Measurements from ENCODE around the gene PPP2R3B.

The PPP2R3B gene

GRCh38 chrX:338281-338835 is 48.3 kb downstream of the PPP2R3B start:
- H3K9ac ChIP-seq (ENCODE audit: low read length) = no peak overlapping the region

GRCh38 chrX:337331-337831 is 49.3 kb downstream of the PPP2R3B start:
- Histone ChIP-seq H3K9me3 (ENCODE audit: low read length) (no peaks in the 10 kb centered on the region), H3K4me1 (ENCODE audit: insufficient read depth, low read length) (no peaks in the 10 kb centered on the region), H3K27me3 (ENCODE audit: control insufficient read depth in 1 of 2, insufficient read depth in 2 of 2, low read length in 2 of 2) (no peaks in the 10 kb centered on the region), H3K36me3 (ENCODE audit: insufficient read depth, low read length) (no peaks in the 10 kb centered on the region), H3K27ac (ENCODE audit: low read depth, low read length) (no peak overlapping the region), H3K9ac (ENCODE audit: low read length) (no peak overlapping the region), H3K4me3 (ENCODE audit: low read depth in 1 of 2, low read length in 2 of 2) (no peak overlapping the region)

More at GRCh38 chrX:338281-338835, 48.3 kb downstream of the PPP2R3B start:
- Histone ChIP-seq H3K36me3 (ENCODE audit: insufficient read depth, low read length) (no peaks in the 10 kb centered on the region), H3K4me1 (ENCODE audit: insufficient read depth, low read length) (no peaks in the 10 kb centered on the region), H3K27me3 (ENCODE audit: control insufficient read depth in 1 of 2, insufficient read depth in 2 of 2, low read length in 2 of 2) (no peaks in the 10 kb centered on the region), H3K9me3 (ENCODE audit: low read length) (no peaks in the 10 kb centered on the region), H3K4me3 (ENCODE audit: low read depth in 1 of 2, low read length in 2 of 2) (no peak overlapping the region), H3K27ac (ENCODE audit: low read depth, low read length) (no peak overlapping the region)

GRCh38 chrX:336227-336626 is 50.5 kb downstream of the PPP2R3B start:
- H3K36me3 ChIP-seq (ENCODE audit: insufficient read depth, low read length) = no peaks in the 10 kb centered on the region
- peaks cover 7% of the 10 kb centered on the region for H3K4me1 ChIP-seq (ENCODE audit: insufficient read depth, low read length)
- H3K4me3 ChIP-seq (ENCODE audit: low read depth in 1 of 2, low read length in 2 of 2) = no peak overlapping the region
- no peaks in the 10 kb centered on the region for H3K9me3 ChIP-seq (ENCODE audit: low read length)
- no peak overlapping the region for H3K9ac ChIP-seq (ENCODE audit: low read length)
- no peak overlapping the region for H3K27ac ChIP-seq (ENCODE audit: low read depth, low read length)
- peaks cover 0 to 9% of the 10 kb centered on the region in 2 donors for H3K27me3 ChIP-seq (ENCODE audit: control insufficient read depth in 1 of 2, insufficient read depth in 2 of 2, low read length in 2 of 2)

GRCh38 chrX:335758-336155 is 51.0 kb downstream of the PPP2R3B start:
- Histone ChIP-seq H3K9me3 (ENCODE audit: low read length) (no peaks in the 10 kb centered on the region), H3K9ac (ENCODE audit: low read length) (no peak overlapping the region), H3K4me1 (ENCODE audit: insufficient read depth, low read length) (peaks cover 9% of the 10 kb centered on the region), H3K4me3 (ENCODE audit: low read depth in 1 of 2, low read length in 2 of 2) (no peak overlapping the region), H3K27ac (ENCODE audit: low read depth, low read length) (no peak overlapping the region), H3K27me3 (ENCODE audit: control insufficient read depth in 1 of 2, insufficient read depth in 2 of 2, low read length in 2 of 2) (peaks cover 0 to 14% of the 10 kb centered on the region in 2 donors), H3K36me3 (ENCODE audit: insufficient read depth, low read length) (no peaks in the 10 kb centered on the region)

- Histone ChIP-seq H3K9me3 (ENCODE audit: low read length) (no peaks in the 10 kb centered on the region), H3K9ac (ENCODE audit: low read length) (no peak overlapping the region), H3K36me3 (ENCODE audit: insufficient read depth, low read length) (no peaks in the 10 kb centered on the region), H3K27me3 (ENCODE audit: control insufficient read depth in 1 of 2, insufficient read depth in 2 of 2, low read length in 2 of 2) (peaks cover 0 to 20% of the 10 kb centered on the region in 2 donors), H3K4me3 (ENCODE audit: low read depth in 1 of 2, low read length in 2 of 2) (no peak overlapping the region), H3K4me1 (ENCODE audit: insufficient read depth, low read length) (peaks cover 9% of the 10 kb centered on the region), H3K27ac (ENCODE audit: low read depth, low read length) (no peak overlapping the region)
Observed at GRCh38 chrX:334971-335757, 51.5 kb downstream of the PPP2R3B start.

- H3K9me3 ChIP-seq (ENCODE audit: low read length) = no peaks in the 10 kb centered on the region
- H3K4me1 ChIP-seq (ENCODE audit: insufficient read depth, low read length) = peaks cover 9% of the 10 kb centered on the region
- H3K36me3 ChIP-seq (ENCODE audit: insufficient read depth, low read length) = no peaks in the 10 kb centered on the region
- no peak overlapping the region for H3K27ac ChIP-seq (ENCODE audit: low read depth, low read length)
- H3K9ac ChIP-seq (ENCODE audit: low read length) = no peak overlapping the region
- no peak overlapping the region for H3K4me3 ChIP-seq (ENCODE audit: low read depth in 1 of 2, low read length in 2 of 2)
- peaks cover 0 to 21% of the 10 kb centered on the region in 2 donors for H3K27me3 ChIP-seq (ENCODE audit: control insufficient read depth in 1 of 2, insufficient read depth in 2 of 2, low read length in 2 of 2)
Observed at GRCh38 chrX:334331-334891, 52.3 kb downstream of the PPP2R3B start.

- Histone ChIP-seq H3K27ac (ENCODE audit: low read depth, low read length) (no peak overlapping the region), H3K36me3 (ENCODE audit: insufficient read depth, low read length) (no peaks in the 10 kb centered on the region), H3K9me3 (ENCODE audit: low read length) (no peaks in the 10 kb centered on the region), H3K27me3 (ENCODE audit: control insufficient read depth in 1 of 2, insufficient read depth in 2 of 2, low read length in 2 of 2) (peaks cover 0 to 21% of the 10 kb centered on the region in 2 donors), H3K4me3 (ENCODE audit: low read depth in 1 of 2, low read length in 2 of 2) (no peak overlapping the region), H3K9ac (ENCODE audit: low read length) (no peak overlapping the region), H3K4me1 (ENCODE audit: insufficient read depth, low read length) (peaks cover 9% of the 10 kb centered on the region)
Observed at GRCh38 chrX:333611-334311, 52.9 kb downstream of the PPP2R3B start.

- Histone ChIP-seq H3K36me3 (ENCODE audit: insufficient read depth, low read length) (no peaks in the 10 kb centered on the region), H3K9ac (ENCODE audit: low read length) (no peak overlapping the region), H3K27me3 (ENCODE audit: control insufficient read depth in 1 of 2, insufficient read depth in 2 of 2, low read length in 2 of 2) (peaks cover 0 to 21% of the 10 kb centered on the region in 2 donors), H3K4me1 (ENCODE audit: insufficient read depth, low read length) (peaks cover 9% of the 10 kb centered on the region), H3K27ac (ENCODE audit: low read depth, low read length) (no peak overlapping the region), H3K4me3 (ENCODE audit: low read depth in 1 of 2, low read length in 2 of 2) (no peak overlapping the region), H3K9me3 (ENCODE audit: low read length) (no peaks in the 10 kb centered on the region)
Observed at GRCh38 chrX:332916-333610, 53.6 kb downstream of the PPP2R3B start.

- Histone ChIP-seq H3K4me3 (ENCODE audit: low read depth in 1 of 2, low read length in 2 of 2) (no peak overlapping the region), H3K27ac (ENCODE audit: low read depth, low read length) (no peak overlapping the region), H3K9ac (ENCODE audit: low read length) (no peak overlapping the region), H3K4me1 (ENCODE audit: insufficient read depth, low read length) (peaks cover 9% of the 10 kb centered on the region), H3K36me3 (ENCODE audit: insufficient read depth, low read length) (no peaks in the 10 kb centered on the region), H3K9me3 (ENCODE audit: low read length) (no peaks in the 10 kb centered on the region), H3K27me3 (ENCODE audit: control insufficient read depth in 1 of 2, insufficient read depth in 2 of 2, low read length in 2 of 2) (peaks cover 0 to 21% of the 10 kb centered on the region in 2 donors)
Observed at GRCh38 chrX:332496-332860, 54.2 kb downstream of the PPP2R3B start.

GRCh38 chrX:331825-332495 is 54.7 kb downstream of the PPP2R3B start:
- H3K4me3 ChIP-seq (ENCODE audit: low read depth in 1 of 2, low read length in 2 of 2) = no peak overlapping the region
- H3K27me3 ChIP-seq (ENCODE audit: control insufficient read depth in 1 of 2, insufficient read depth in 2 of 2, low read length in 2 of 2) = peaks cover 0 to 21% of the 10 kb centered on the region in 2 donors
- no peak overlapping the region for H3K9ac ChIP-seq (ENCODE audit: low read length)
- H3K36me3 ChIP-seq (ENCODE audit: insufficient read depth, low read length) = no peaks in the 10 kb centered on the region
- H3K27ac ChIP-seq (ENCODE audit: low read depth, low read length) = no peak overlapping the region
- no peaks in the 10 kb centered on the region for H3K9me3 ChIP-seq (ENCODE audit: low read length)
- H3K4me1 ChIP-seq (ENCODE audit: insufficient read depth, low read length) = peaks cover 9% of the 10 kb centered on the region
